Adrenal gland (tissue), 5 donors: ENCODE results near the gene MRI1.

Experiments used
- POLR2A ChIP-seq, 2 donors: fragments of 450-650 bp; IDR thresholded peaks; one replicate each; pipeline ENCODE4 v1.6.1; 2017; ENCODE audit warnings: antibody characterized with exemption in 2 of 2, mild to moderate bottlenecking in 2 of 2, moderate library complexity in 1 of 2
- TF ChIP-seq, protein P1 (sequence below), 6 experiments: fragments of 450-650 bp in 4 of 6; fragments of 200-600 bp in 2 of 6; sonication (generic) in 1 of 6; IDR thresholded peaks; 1 replicate in 5 of 6; 2 replicates in 1 of 6; pipeline versions ENCODE4 v1.5.1 to v1.8.0; 2016 to 2021; ENCODE audit warnings: antibody characterized with exemption in 6 of 6, mild to moderate bottlenecking in 2 of 6, moderate library complexity in 1 of 6
- donor health status: DM: no; HTN: no; CAD: no.

DNA sequence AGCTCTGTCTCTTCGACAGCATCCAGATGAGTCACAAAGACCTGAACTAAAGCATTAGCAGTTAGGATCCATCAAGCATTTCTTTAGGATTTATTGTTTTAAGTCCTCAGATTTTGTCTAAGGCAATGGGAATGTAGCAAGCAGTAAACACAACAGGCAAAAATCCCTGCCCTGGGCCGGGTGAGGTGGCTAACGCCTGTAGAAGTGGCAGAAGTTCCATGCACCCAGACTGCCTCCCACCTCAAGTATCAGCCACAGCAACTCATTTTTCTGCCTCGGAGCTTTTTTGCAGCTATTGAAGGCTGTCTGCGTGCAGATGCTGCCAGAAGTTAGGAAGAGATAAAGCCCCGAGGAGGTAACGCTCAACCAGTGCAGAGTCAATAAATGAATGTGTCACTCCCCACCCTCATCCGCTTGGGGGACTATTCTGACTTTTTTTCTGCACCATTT is 47.1 kb upstream of the MRI1 start:
- TF ChIP-seq, protein P1, sequence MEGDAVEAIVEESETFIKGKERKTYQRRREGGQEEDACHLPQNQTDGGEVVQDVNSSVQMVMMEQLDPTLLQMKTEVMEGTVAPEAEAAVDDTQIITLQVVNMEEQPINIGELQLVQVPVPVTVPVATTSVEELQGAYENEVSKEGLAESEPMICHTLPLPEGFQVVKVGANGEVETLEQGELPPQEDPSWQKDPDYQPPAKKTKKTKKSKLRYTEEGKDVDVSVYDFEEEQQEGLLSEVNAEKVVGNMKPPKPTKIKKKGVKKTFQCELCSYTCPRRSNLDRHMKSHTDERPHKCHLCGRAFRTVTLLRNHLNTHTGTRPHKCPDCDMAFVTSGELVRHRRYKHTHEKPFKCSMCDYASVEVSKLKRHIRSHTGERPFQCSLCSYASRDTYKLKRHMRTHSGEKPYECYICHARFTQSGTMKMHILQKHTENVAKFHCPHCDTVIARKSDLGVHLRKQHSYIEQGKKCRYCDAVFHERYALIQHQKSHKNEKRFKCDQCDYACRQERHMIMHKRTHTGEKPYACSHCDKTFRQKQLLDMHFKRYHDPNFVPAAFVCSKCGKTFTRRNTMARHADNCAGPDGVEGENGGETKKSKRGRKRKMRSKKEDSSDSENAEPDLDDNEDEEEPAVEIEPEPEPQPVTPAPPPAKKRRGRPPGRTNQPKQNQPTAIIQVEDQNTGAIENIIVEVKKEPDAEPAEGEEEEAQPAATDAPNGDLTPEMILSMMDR (IDR thresholded peaks at IDR 0.05): no peak
- no peak for TF ChIP-seq POLR2A (IDR thresholded peaks at IDR 0.05)
